Osteoblast (primary cell): Measurements from ENCODE around the gene DUSP9. TPM values are rescaled to one million over a fixed set of nuclear protein-coding genes. Genes with fewer than 3 reads are reported as not detected.
"Not testable (repeated sequence)": the region's sequence is repeated elsewhere in the genome, so short reads cannot be mapped to it uniquely, and the experiment has no call there.

Experiments used
- DNase-seq: peaks from one replicate; pipeline ENCODE4 v3.0.0; 2011; ENCODE audit warnings: low spot score, mixed read lengths; ENCODE audit not compliant: insufficient read length; ENCODE audit errors: missing footprints
- H2AFZ ChIP-seq: 2 replicates; pipeline ENCODE4 v1.6.0; 2011; ENCODE audit warnings: mild to moderate bottlenecking, low read length
- H3K27ac ChIP-seq: 2 replicates; pipeline ENCODE4 v1.5.1; 2011; ENCODE audit warnings: mild to moderate bottlenecking, low read depth, low read length, moderate library complexity
- H3K27me3 ChIP-seq: 2 replicates; pipeline ENCODE4 v1.6.0; 2012; ENCODE audit warnings: mild to moderate bottlenecking, control low read depth, inconsistent platforms, low read length, moderate library complexity; ENCODE audit not compliant: insufficient read depth
- H3K36me3 ChIP-seq: 2 replicates; pipeline ENCODE4 v1.5.1; 2011; ENCODE audit warnings: mild to moderate bottlenecking, low read length, control low read depth, moderate library complexity; ENCODE audit not compliant: insufficient read depth
- H3K4me1 ChIP-seq: 2 replicates; pipeline ENCODE4 v1.5.1; 2011; ENCODE audit warnings: mild to moderate bottlenecking, low read length, control low read depth, moderate library complexity; ENCODE audit not compliant: insufficient read depth
- H3K4me2 ChIP-seq: 2 replicates; pipeline ENCODE4 v1.6.0; 2011; ENCODE audit warnings: mild to moderate bottlenecking, low read length; ENCODE audit not compliant: insufficient read depth
- H3K4me3 ChIP-seq: fragments of 200-600 bp; sonication (generic); 3 replicates; pipeline ENCODE4 v1.5.1; 2012; ENCODE audit warnings: mild to moderate bottlenecking, low read length, inconsistent platforms; ENCODE audit not compliant: insufficient read depth
- H3K79me2 ChIP-seq: 2 replicates; pipeline ENCODE4 v1.6.0; 2012; ENCODE audit warnings: mild to moderate bottlenecking, low read length, control low read depth, inconsistent platforms; ENCODE audit not compliant: insufficient read depth
- H3K9me3 ChIP-seq: 2 replicates; pipeline ENCODE4 v1.5.1; 2011; ENCODE audit warnings: low read depth, low read length, control low read depth
- H4K20me1 ChIP-seq: 2 replicates; pipeline ENCODE4 v1.6.0; 2012; ENCODE audit warnings: mild to moderate bottlenecking, low read length, control low read depth; ENCODE audit not compliant: insufficient read depth
- CTCF ChIP-seq: IDR thresholded peaks from 2 replicates; pipeline ENCODE4 v1.5.1; 2011; ENCODE audit warnings: mild to moderate bottlenecking, low read depth, low read length, moderate library complexity; ENCODE audit errors: extremely low read depth
- small RNA-seq: library from RNA; depleted of rRNA; stranded (forward); fragments of <200 nt; gene quantifications from one replicate; pipeline ENCODE3, GENCODE V24; 2012
- total RNA-seq: library from RNA; depleted of rRNA; stranded (reverse); fragments of >200 nt; gene quantifications from 2 replicates; pipeline ENCODE4 v1.2.3, GENCODE V29; 2012

DUSP9 gene
- total RNA-seq, 1 donor = under 0.01 TPM

GRCh38 chrX:153697924-153698865 lies 51.2 kb downstream of the DUSP9 start:
- Histone ChIP-seq H3K27me3 (no peaks in the 10 kb centered on the region), H3K4me3 (no peak overlapping the region), H3K9me3 (no peaks in the 10 kb centered on the region), H3K36me3 (no peaks in the 10 kb centered on the region), H4K20me1 (no peaks in the 10 kb centered on the region), H2AFZ (no peak overlapping the region), H3K4me1 (no peaks in the 10 kb centered on the region), H3K79me2 (no peaks in the 10 kb centered on the region), H3K4me2 (no peak overlapping the region), H3K27ac (no peak overlapping the region)
- TF ChIP-seq CTCF = no peak
- no peak for DNase-seq

GRCh38 chrX:153699210-153699783 lies 52.3 kb downstream of the DUSP9 start:
- not testable (repeated sequence) for H3K4me3 ChIP-seq, H3K27ac ChIP-seq, H3K79me2 ChIP-seq, H4K20me1 ChIP-seq, H2AFZ ChIP-seq, H3K4me1 ChIP-seq, H3K27me3 ChIP-seq, H3K4me2 ChIP-seq, H3K9me3 ChIP-seq, DNase-seq, H3K36me3 ChIP-seq

- H3K79me2 ChIP-seq, H3K4me1 ChIP-seq, H3K27ac ChIP-seq, DNase-seq, H3K9me3 ChIP-seq, H3K27me3 ChIP-seq, H4K20me1 ChIP-seq, H3K4me3 ChIP-seq, H3K4me2 ChIP-seq, H3K36me3 ChIP-seq, H2AFZ ChIP-seq: not testable (repeated sequence)
Measured at GRCh38 chrX:153699784-153700371, 52.9 kb downstream of the DUSP9 start.

- H4K20me1 ChIP-seq = no peaks in the 10 kb centered on the region
- no peak for TF ChIP-seq CTCF
- no peaks in the 10 kb centered on the region for H3K36me3 ChIP-seq
- H3K27ac ChIP-seq = no peak overlapping the region
- DNase-seq = no peak
- H3K4me1 ChIP-seq = no peaks in the 10 kb centered on the region
- no peaks in the 10 kb centered on the region for H3K27me3 ChIP-seq
- H2AFZ ChIP-seq = no peak overlapping the region
- H3K9me3 ChIP-seq = no peaks in the 10 kb centered on the region
- H3K79me2 ChIP-seq = no peaks in the 10 kb centered on the region
- H3K4me3 ChIP-seq = no peak overlapping the region
- no peak overlapping the region for H3K4me2 ChIP-seq
Measured at GRCh38 chrX:153700376-153700945, 53.5 kb downstream of the DUSP9 start.

Small RNA genes within 50 kb of the gene (small RNA-seq; reads per million reads assigned to genes)
- not detected for gene RN7SL687P

Other genes with a start within 250 kb of the DUSP9 start
- gene PNMA6E, start 245.9 kb upstream of the DUSP9 start, total RNA-seq = not detected in 2 replicates
- under 0.01 TPM in 1 of 2 replicates, not detected in the other for gene ZFP92, start 235.7 kb upstream of the DUSP9 start, total RNA-seq
- 3.3 and 3.5 TPM in 2 replicates for gene TREX2, start 201.1 kb upstream of the DUSP9 start, total RNA-seq
- 8.3 and 14.1 TPM in 2 replicates for gene HAUS7, start 176.6 kb upstream of the DUSP9 start, total RNA-seq
- 139 and 210 TPM in 2 replicates for gene BGN, start 152.2 kb upstream of the DUSP9 start, total RNA-seq
- gene ATP2B3, start 129.6 kb upstream of the DUSP9 start, total RNA-seq = under 0.01 TPM in 1 of 2 replicates, not detected in the other
- gene CCNQ, start 48.1 kb upstream of the DUSP9 start, total RNA-seq = 29.3 and 33.0 TPM in 2 replicates
- 0.29 and 0.36 TPM in 2 replicates for gene PNCK, start 26.6 kb downstream of the DUSP9 start, total RNA-seq
- gene SLC6A8, start 40.7 kb downstream of the DUSP9 start, total RNA-seq = 15.3 and 19.5 TPM in 2 replicates
- gene BCAP31, start 77.2 kb downstream of the DUSP9 start, total RNA-seq = 114 and 118 TPM in 2 replicates
- gene ABCD1, start 77.7 kb downstream of the DUSP9 start, total RNA-seq = 14.1 and 16.3 TPM in 2 replicates
- 2.7 and 4.3 TPM in 2 replicates for gene PLXNB3, start 117.0 kb downstream of the DUSP9 start, total RNA-seq
- 0.36 TPM in 1 of 2 replicates, not detected in the other for gene SRPK3, start 133.8 kb downstream of the DUSP9 start, total RNA-seq
- gene IDH3G, start 147.2 kb downstream of the DUSP9 start, total RNA-seq = 40.2 and 42.7 TPM in 2 replicates
- 156 and 172 TPM in 2 replicates for gene SSR4, start 147.5 kb downstream of the DUSP9 start, total RNA-seq
- under 0.01 TPM in 2 replicates for gene PDZD4, start 183.3 kb downstream of the DUSP9 start, total RNA-seq
- gene L1CAM, start 239.0 kb downstream of the DUSP9 start, total RNA-seq = under 0.01 TPM in 2 replicates